Neural progenitor cell (in vitro differentiated cells): Measurements from ENCODE around the gene OR13J1. TPM values are rescaled to one million over a fixed set of nuclear protein-coding genes. Genes with fewer than 3 reads are reported as not detected.

ENCODE experiments used
- DNase-seq: peaks from one replicate; pipeline ENCODE4 v3.0.0-alpha.2; 2016; ENCODE audit warnings: low spot score
- H2AFZ ChIP-seq: fragments of 200-600 bp; sonication (generic); replicated peaks from 2 replicates; pipeline ENCODE4 v1.6.1; 2016; ENCODE audit warnings: antibody characterized with exemption
- H3F3A ChIP-seq: fragments of 200-600 bp; sonication (generic); 2 replicates; pipeline ENCODE4 v1.6.1; 2016; ENCODE audit warnings: antibody characterized with exemption, low read depth
- H3K27ac ChIP-seq: fragments of 200-600 bp; sonication (generic); 2 replicates; pipeline ENCODE4 v1.5.1; 2016; ENCODE audit warnings: mild to moderate bottlenecking
- H3K27me3 ChIP-seq: fragments of 200-600 bp; sonication (generic); 2 replicates; pipeline ENCODE4 v1.6.1; 2016; ENCODE audit warnings: mild to moderate bottlenecking, moderate library complexity
- H3K36me3 ChIP-seq: fragments of 200-600 bp; sonication (generic); 2 replicates; pipeline ENCODE4 v1.5.1; 2016
- H3K4me1 ChIP-seq: fragments of 200-600 bp; sonication (generic); 2 replicates; pipeline ENCODE4 v1.6.1; 2016; ENCODE audit warnings: mixed run types
- H3K4me2 ChIP-seq: fragments of 200-600 bp; sonication (generic); 2 replicates; pipeline ENCODE4 v1.6.1; 2016
- H3K4me3 ChIP-seq: fragments of 200-600 bp; sonication (generic); 2 replicates; pipeline ENCODE4 v1.5.1; 2016
- H3K79me2 ChIP-seq: fragments of 200-600 bp; sonication (generic); 2 replicates; pipeline ENCODE4 v1.6.1; 2016; ENCODE audit warnings: low read depth
- H3K9ac ChIP-seq: fragments of 200-600 bp; sonication (generic); 2 replicates; pipeline ENCODE4 v1.6.1; 2016
- H3K9me3 ChIP-seq: fragments of 200-600 bp; sonication (generic); 2 replicates; pipeline ENCODE4 v1.5.1; 2016; ENCODE audit warnings: low read depth
- H4K20me1 ChIP-seq: fragments of 200-600 bp; sonication (generic); 2 replicates; pipeline ENCODE4 v1.6.1; 2016; ENCODE audit warnings: low read depth
- H3K27ac Mint-ChIP-seq: 3 replicates; pipeline ENCODE4 v1.8.0; 2021; ENCODE audit warnings: mixed read lengths
- H3K27me3 Mint-ChIP-seq: 2 replicates; pipeline ENCODE4 v1.8.0; 2022; ENCODE audit warnings: low read depth, mild to moderate bottlenecking, inconsistent platforms, moderate library complexity, mixed read lengths; ENCODE audit not compliant: insufficient read depth
- H3K36me3 Mint-ChIP-seq: 3 replicates; pipeline ENCODE4 v1.8.0; 2021; ENCODE audit warnings: mixed read lengths
- H3K4me1 Mint-ChIP-seq: 3 replicates; pipeline ENCODE4 v1.8.0; 2021; ENCODE audit warnings: mixed read lengths
- H3K4me3 Mint-ChIP-seq: 3 replicates; pipeline ENCODE4 v1.8.0; 2021; ENCODE audit warnings: mild to moderate bottlenecking, moderate library complexity, mixed read lengths
- H3K9me3 Mint-ChIP-seq: 3 replicates; pipeline ENCODE4 v1.8.0; 2020; ENCODE audit warnings: mixed read lengths
- CTCF ChIP-seq: fragments of 200-600 bp; sonication (generic); IDR thresholded peaks from 2 replicates; pipeline ENCODE4 v1.5.1; 2017; ENCODE audit warnings: antibody characterized with exemption, mild to moderate bottlenecking
- EZH2 ChIP-seq: fragments of 200-600 bp; sonication (generic); IDR thresholded peaks from 2 replicates; pipeline ENCODE4 v1.6.1; 2017; ENCODE audit warnings: antibody characterized with exemption, mild to moderate bottlenecking, moderate library complexity
- EZH2phosphoT487 ChIP-seq: fragments of 200-600 bp; sonication (generic); IDR thresholded peaks from 2 replicates; pipeline ENCODE4 v1.6.1; 2017; ENCODE audit warnings: antibody characterized with exemption
- total RNA-seq: library from RNA; depleted of rRNA; stranded (reverse); fragments of >200 nt; gene quantifications from 2 replicates; pipeline ENCODE4 v1.2.3, GENCODE V29; 2015; ENCODE audit warnings: low replicate concordance

The OR13J1 gene
- total RNA-seq, 1 donor from 2014 or later: not detected

DNA sequence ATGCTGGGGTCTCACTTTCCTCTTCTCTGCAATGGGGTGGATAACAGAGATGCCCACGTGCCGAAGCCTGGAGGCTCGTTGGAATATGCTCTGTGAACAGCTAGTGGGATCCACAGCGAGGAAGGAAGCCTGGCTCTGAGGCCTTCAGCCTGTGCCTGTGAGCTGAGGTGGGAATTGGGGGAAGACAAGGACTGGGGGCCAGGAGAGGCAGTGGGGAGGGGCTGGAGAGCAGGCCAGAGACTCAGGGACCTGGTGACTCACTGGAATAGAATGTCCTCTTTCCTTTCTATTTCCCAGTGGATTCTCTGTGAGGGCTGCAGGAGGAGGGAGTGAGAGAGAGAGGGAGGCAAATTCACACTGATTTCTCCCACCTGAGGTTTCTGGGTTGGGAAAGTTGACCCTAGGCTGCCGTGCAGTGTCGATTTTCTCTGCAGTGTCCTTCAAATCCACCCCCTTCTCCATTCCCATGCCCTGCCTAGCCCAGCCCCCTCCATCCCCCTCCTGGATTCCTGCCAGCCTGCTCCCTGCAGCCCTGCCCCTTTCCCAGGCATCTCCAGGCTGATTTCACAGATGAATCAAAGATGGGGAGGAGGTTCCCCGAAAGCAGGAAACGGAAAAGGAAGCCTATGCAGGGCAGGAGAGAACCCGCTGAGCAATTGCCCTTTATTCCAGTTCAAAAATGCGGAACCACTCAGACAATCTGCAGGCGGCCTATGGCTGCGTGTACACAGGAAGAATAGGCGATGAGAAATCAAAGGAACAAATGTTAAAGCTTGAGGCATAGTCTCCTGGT lies 37.7 kb upstream of the OR13J1 start:
- DNase-seq: peak; percentile 39
- Histone ChIP-seq H4K20me1 (no peaks in the 10 kb centered on the region), H3K79me2 (no peaks in the 10 kb centered on the region), H3K36me3 (no peaks in the 10 kb centered on the region), H3K27me3 (no peaks in the 10 kb centered on the region), H3K4me3 (no peak overlapping the region), H3K27ac (peak overlapping the region; percentile 42), H3K9me3 (no peaks in the 10 kb centered on the region), H3K9ac (no peak overlapping the region), H3K4me1 (peaks cover 22% of the 10 kb centered on the region), H2AFZ (peak overlapping the region; percentile 92), H3F3A (peaks cover 7% of the 10 kb centered on the region), H3K4me2 (peak overlapping the region; percentile 48)
- Mint-ChIP-seq H3K4me1 (peaks cover 53% of the 10 kb centered on the region), H3K27ac (peak overlapping the region; percentile 98), H3K36me3 (no peaks in the 10 kb centered on the region), H3K4me3 (peak overlapping the region; percentile 59), H3K9me3 (no peaks in the 10 kb centered on the region), H3K27me3 (no peaks in the 10 kb centered on the region)
- no peak for TF ChIP-seq CTCF
- TF ChIP-seq EZH2phosphoT487: no peak
- TF ChIP-seq EZH2: no peak

DNA sequence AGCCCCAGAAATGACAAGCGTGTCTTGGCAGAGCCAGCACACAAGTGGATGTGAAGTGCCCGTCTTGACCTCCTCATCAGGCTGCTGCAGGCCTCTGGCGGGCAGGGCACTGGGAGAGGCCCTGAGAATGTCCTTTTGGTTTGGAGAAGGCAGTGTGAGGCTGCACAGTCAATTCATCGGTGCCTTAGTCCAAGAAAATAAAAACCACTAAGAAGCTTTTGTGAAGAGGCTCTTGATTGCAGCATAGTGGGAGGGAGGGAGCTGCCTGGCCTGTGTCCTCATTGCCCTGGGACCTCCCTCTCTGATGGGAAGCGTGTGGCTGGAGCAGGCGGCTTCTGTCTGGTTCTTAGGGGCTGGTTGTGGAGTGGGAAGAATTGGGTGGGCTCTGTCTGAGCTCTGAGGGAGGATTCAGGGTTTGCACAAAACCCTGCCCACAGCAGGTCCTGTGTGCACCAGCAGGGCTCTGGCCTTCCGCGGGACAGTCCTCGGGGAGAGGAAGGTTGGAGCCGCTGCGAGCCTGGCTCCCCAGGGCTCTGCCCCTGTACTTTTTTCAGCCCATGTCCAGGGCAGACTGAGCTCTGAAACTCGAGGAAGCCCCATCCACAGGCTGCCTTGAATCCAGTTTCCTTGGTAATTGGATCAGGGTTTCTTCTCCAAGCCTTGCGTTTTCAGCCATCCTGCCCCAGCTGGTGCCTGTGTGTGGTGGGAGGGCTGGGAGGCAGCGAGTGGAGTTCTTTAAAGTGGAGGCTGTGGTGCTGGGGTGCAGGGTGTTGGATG lies 36.9 kb upstream of the OR13J1 start:
- peaks cover 7% of the 10 kb centered on the region for H3F3A ChIP-seq
- Mint-ChIP-seq H3K4me3 (peak overlapping the region; percentile 69), H3K36me3 (no peaks in the 10 kb centered on the region), H3K9me3 (no peaks in the 10 kb centered on the region), H3K4me1 (peaks cover 53% of the 10 kb centered on the region), H3K27me3 (no peaks in the 10 kb centered on the region), H3K27ac (peak overlapping the region; percentile 98)
- no peaks in the 10 kb centered on the region for H3K36me3 ChIP-seq
- no peaks in the 10 kb centered on the region for H4K20me1 ChIP-seq
- H3K9me3 ChIP-seq: no peaks in the 10 kb centered on the region
- peak overlapping the region; percentile 92 for H2AFZ ChIP-seq
- peak overlapping the region; percentile 42 for H3K27ac ChIP-seq
- H3K4me2 ChIP-seq: peak overlapping the region; percentile 48
- peaks cover 7% of the 10 kb centered on the region for H3K27me3 ChIP-seq
- DNase-seq: peak; percentile 47
- no peak overlapping the region for H3K9ac ChIP-seq
- H3K4me1 ChIP-seq: peaks cover 22% of the 10 kb centered on the region
- TF ChIP-seq EZH2 (no peak), CTCF (no peak), EZH2phosphoT487 (no peak)
- no peak overlapping the region for H3K4me3 ChIP-seq
- H3K79me2 ChIP-seq: no peaks in the 10 kb centered on the region

DNA sequence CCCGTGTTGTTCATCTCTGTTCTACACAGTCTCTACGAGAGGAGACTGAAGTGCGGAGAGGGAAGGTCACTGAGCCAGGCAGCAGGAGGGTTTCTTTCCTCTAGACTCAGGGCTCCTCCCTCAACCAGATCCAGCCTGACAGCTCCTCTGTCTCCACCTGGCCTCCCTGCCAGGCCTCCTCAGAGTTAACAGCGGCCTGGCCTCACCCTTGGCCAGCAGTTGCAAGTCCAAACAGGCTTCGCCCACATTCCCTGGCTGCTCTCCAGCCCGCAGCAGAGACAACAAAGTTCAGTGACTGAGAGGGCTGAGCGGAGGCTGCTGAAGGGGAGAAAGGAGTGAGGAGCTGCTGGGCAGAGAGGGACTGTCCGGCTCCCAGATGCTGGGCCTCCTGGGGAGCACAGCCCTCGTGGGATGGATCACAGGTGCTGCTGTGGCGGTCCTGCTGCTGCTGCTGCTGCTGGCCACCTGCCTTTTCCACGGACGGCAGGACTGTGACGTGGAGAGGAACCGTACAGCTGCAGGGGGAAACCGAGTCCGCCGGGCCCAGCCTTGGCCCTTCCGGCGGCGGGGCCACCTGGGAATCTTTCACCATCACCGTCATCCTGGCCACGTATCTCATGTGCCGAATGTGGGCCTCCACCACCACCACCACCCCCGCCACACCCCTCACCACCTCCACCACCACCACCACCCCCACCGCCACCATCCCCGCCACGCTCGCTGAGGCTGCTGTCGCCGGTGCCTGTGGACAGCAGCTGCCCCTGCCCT lies 35.9 kb upstream of the OR13J1 start, which contains the start of gene HRCT1:
Gene HRCT1 (plus strand): TSS at position 291 of the 768 bp plus-strand sequence. CDS start 86 bp downstream, at position 377.
- Mint-ChIP-seq H3K9me3 (no peaks in the 10 kb centered on the region), H3K4me3 (peak within 1 kb of the TSS; percentile 69), H3K36me3 (no peaks in the 10 kb centered on the region), H3K4me1 (peaks cover 52% of the 10 kb centered on the region), H3K27me3 (no peaks in the 10 kb centered on the region), H3K27ac (peak within 1 kb of the TSS; percentile 98)
- peak within 1 kb of the TSS; percentile 92 for H2AFZ ChIP-seq
- TF ChIP-seq CTCF (no peak), EZH2 (no peak), EZH2phosphoT487 (no peak)
- no peak within 1 kb of the TSS for H3K9ac ChIP-seq
- no peak for DNase-seq
- peak within 1 kb of the TSS; percentile 48 for H3K4me2 ChIP-seq
- H3K4me1 ChIP-seq: peaks cover 22% of the 10 kb centered on the region
- peaks cover 14% of the 10 kb centered on the region for H3K27me3 ChIP-seq
- H3F3A ChIP-seq: peaks cover 7% of the 10 kb centered on the region
- H3K9me3 ChIP-seq: no peaks in the 10 kb centered on the region
- no peak within 1 kb of the TSS for H3K27ac ChIP-seq
- no peaks in the 10 kb centered on the region for H4K20me1 ChIP-seq
- no peak within 1 kb of the TSS for H3K4me3 ChIP-seq
- no peaks in the 10 kb centered on the region for H3K36me3 ChIP-seq
- no peaks in the 10 kb centered on the region for H3K79me2 ChIP-seq
